H54 (cell line): ENCODE results near the gene NPLOC4.
"Not testable (repeated sequence)": the region's sequence is repeated elsewhere in the genome, so short reads cannot be mapped to it uniquely, and the experiment has no call there.

Experiments
- DNase-seq: peaks from one replicate; pipeline ENCODE4 v3.0.0; 2011; ENCODE audit warnings: low spot score, mixed read lengths; ENCODE audit not compliant: insufficient read length
- FAIRE-seq: peaks from 3 replicates; lab custom pipeline; 2011; peaks lifted over from hg19 to GRCh38; lab: Jason Lieb, UNC
- POLR2A ChIP-seq: IDR thresholded peaks from 2 replicates; pipeline ENCODE4 v1.6.1; 2011; ENCODE audit warnings: low read depth, mild to moderate bottlenecking, low read length

The NPLOC4 gene

DNA sequence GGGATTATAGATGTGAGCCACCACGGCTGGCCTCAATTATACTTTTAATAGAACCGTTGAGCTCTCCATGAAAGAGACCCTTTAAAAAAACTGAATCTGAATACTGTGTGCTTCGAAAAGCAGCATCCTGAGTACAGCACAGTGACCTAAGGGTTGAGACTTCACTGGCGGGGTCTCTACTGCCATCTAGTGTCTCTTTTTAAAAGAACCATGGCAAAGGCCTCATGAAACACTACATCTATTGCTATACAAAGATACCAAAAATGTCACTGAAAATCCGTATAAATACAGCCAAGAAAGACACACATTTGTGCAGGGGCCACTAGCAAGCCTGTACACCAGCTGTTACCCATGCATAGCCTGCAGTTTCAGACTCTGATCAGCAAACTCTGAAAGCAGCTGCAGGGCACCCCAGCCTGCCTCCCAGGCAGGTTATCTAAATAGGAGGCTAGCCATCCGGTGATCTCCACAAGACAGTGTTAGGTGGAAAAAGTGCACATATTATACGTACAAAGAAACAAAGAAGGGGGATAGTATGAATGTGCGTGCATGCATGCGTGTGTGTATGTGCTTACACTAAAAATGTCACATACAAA lies 35.3 kb downstream of the NPLOC4 start:
- no peak for FAIRE-seq
- TF ChIP-seq POLR2A, result no peak
- DNase-seq, result no peak

GRCh38 chr17:81599719-81600486 lies 37.0 kb downstream of the NPLOC4 start:
- FAIRE-seq, result no peak
- no peak for TF ChIP-seq POLR2A
- DNase-seq, result no peak

GRCh38 chr17:81593105-81593871 lies 43.6 kb downstream of the NPLOC4 start:
- FAIRE-seq, result no peak
- no peak for DNase-seq
- TF ChIP-seq POLR2A, result no peak

DNA sequence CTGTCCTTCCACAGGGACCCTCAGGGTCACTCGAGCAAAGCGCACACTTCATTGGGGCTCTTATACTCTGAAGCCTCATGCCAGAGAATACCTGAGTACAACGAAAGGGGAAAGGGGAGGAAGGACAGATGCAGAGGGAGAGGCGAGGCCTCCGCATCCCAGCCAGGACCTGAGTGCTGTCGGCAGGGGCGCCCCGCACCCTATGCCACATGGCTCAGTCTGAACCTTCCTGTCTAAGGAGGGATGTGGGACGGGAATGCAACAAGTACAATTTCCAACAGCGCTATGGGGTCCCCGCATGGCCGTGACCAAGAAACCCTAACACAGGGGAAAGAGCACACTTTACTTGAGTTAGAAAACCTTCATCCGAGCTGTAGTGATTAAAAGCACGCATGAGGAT lies 44.9 kb downstream of the NPLOC4 start:
- FAIRE-seq, result no peak
- DNase-seq, result no peak
- TF ChIP-seq POLR2A, result no peak

- DNase-seq, result no peak
- no peak for FAIRE-seq
- TF ChIP-seq POLR2A, result no peak
Observed at GRCh38 chr17:81590121-81590520, 46.8 kb downstream of the NPLOC4 start.

GRCh38 chr17:81589612-81590011 lies 47.3 kb downstream of the NPLOC4 start:
- FAIRE-seq (no peak), DNase-seq (no peak)
- no peak for TF ChIP-seq POLR2A

DNA sequence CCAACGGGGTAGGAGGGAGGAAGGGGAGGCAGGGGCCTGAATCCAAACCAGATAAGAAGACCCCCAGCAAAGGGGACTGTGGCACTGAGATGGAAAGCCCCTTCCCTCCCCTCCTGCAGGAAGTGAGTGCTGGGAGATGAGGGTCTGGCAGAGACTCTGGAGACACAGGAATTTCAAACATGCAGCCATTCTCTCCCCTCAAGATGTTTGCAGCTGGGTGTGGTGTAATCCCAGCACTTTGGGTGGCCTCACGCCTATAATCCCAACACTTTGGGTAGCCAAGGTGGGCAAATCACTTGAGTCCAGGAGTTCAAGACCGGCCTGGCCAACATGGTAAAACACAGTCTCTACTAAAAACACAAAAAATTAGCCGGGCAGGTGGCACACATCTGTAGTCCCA lies 50.8 kb downstream of the NPLOC4 start:
- DNase-seq (no peak), FAIRE-seq (no peak)
- TF ChIP-seq POLR2A, result no peak

- FAIRE-seq, DNase-seq: not testable (repeated sequence)
Observed at GRCh38 chr17:81584771-81585170, 52.1 kb downstream of the NPLOC4 start.

- no peak for TF ChIP-seq POLR2A
- no peak for DNase-seq
- FAIRE-seq, result no peak
Observed at GRCh38 chr17:81583589-81584342, 53.1 kb downstream of the NPLOC4 start.

- FAIRE-seq (no peak), DNase-seq (no peak)
- no peak for TF ChIP-seq POLR2A
Observed at GRCh38 chr17:81582749-81583148, 54.2 kb downstream of the NPLOC4 start.

- no peak for FAIRE-seq
- no peak for TF ChIP-seq POLR2A
- DNase-seq, result no peak
Observed at GRCh38 chr17:81582341-81582740, 54.6 kb downstream of the NPLOC4 start.

GRCh38 chr17:81581758-81582157 lies 55.2 kb downstream of the NPLOC4 start:
- FAIRE-seq, result no peak
- TF ChIP-seq POLR2A, result no peak
- no peak for DNase-seq

DNA sequence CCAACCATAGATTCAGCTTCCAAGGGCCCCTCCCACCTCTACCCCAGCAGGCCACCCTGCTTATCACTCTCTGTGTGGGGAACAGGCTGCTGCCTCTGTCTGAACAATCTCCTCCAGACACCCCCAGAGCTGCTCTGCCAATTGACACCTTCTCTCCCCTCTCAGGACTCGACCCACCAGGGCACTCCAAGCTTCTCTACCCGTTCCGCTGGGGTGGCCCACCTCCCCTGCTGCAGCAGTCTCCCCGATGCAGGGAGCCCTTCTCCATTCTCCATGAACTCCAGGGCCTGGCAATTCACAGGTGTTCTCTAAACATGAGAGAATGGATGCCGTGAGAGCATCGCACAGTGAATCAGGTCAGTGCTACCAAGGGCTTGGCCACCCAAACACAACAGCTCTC lies 56.4 kb downstream of the NPLOC4 start:
- no peak for TF ChIP-seq POLR2A
- FAIRE-seq (no peak), DNase-seq (no peak)
